Upper lobe of left lung (tissue), 6 donors: ENCODE measurements around the gene SLC66A2. TPM values are rescaled to one million over a fixed set of nuclear protein-coding genes. Genes with fewer than 3 reads are reported as not detected.

ENCODE experiments used
- ATAC-seq, 2 donors: fragments of 200-7000 bp; cut with Tn5 transposase; one replicate each; pipeline ENCODE4 v1.9.1; 2022; ENCODE audit warnings: mild to moderate bottlenecking in 2 of 2, moderate library complexity in 2 of 2; ENCODE audit not compliant: low FRiP score in 2 of 2
- DNase-seq, 2 donors: peaks; one replicate each; pipeline ENCODE4 v3.0.0-alpha.2; 2019 to 2020
- H3K27ac ChIP-seq, 4 donors: fragments of 200-600 bp; sonication (generic); one replicate each; pipeline ENCODE4 v1.5.1; 2016 to 2019
- H3K27me3 ChIP-seq, 4 donors: fragments of 200-600 bp; sonication (generic); one replicate each; pipeline ENCODE4 v1.5.1; 2017 to 2019
- H3K36me3 ChIP-seq, 4 donors: fragments of 200-600 bp; sonication (generic); one replicate each; pipeline ENCODE4 v1.5.1; 2016 to 2019
- H3K4me1 ChIP-seq, 4 donors: fragments of 200-600 bp; sonication (generic); one replicate each; pipeline ENCODE4 v1.5.1; 2018 to 2019
- H3K4me3 ChIP-seq, 4 donors: fragments of 200-600 bp; sonication (generic); one replicate each; pipeline ENCODE4 v1.5.1; 2017 to 2019; ENCODE audit warnings: mild to moderate bottlenecking in 2 of 4, moderate library complexity in 1 of 4
- H3K9me3 ChIP-seq, 4 donors: fragments of 200-600 bp; sonication (generic); one replicate each; pipeline ENCODE4 v1.5.1; 2018 to 2019
- EP300 ChIP-seq, 4 donors: sonication (generic); formaldehyde crosslinking; IDR thresholded peaks; one replicate each; pipeline ENCODE4 v1.5.1; 2017; ENCODE audit warnings: antibody characterized with exemption in 4 of 4, control low read depth in 2 of 4
- POLR2A ChIP-seq, 4 donors: fragments of 450-650 bp; IDR thresholded peaks; one replicate each; pipeline ENCODE4 v1.5.1; 2016 to 2017; ENCODE audit warnings: antibody characterized with exemption in 4 of 4, mild to moderate bottlenecking in 2 of 4
- POLR2AphosphoS5 ChIP-seq, 2 donors: sonication (generic); formaldehyde crosslinking; IDR thresholded peaks; one replicate each; pipeline ENCODE4 v1.5.1; 2017; ENCODE audit warnings: antibody characterized with exemption in 2 of 2
- WGBS, 2 donors: methylation state at CpG; one replicate each; pipeline ENCODE4 v1.1.5; 2017 to 2018; 5-methylcytosine and 5-hydroxymethylcytosine counted together
- total RNA-seq, 6 donors: library from RNA; depleted of rRNA in 4 of 6; stranded (reverse); fragments of >200 nt in 4 of 6; gene quantifications; one replicate each; pipeline versions ENCODE4 v1.1.0 to v1.2.1, GENCODE V29; 2016 to 2021
- TF ChIP-seq, protein P1 (sequence below), 6 experiments: fragments of 450-650 bp in 4 of 6; fragments of 200-600 bp in 2 of 6; sonication (generic) in 2 of 6; IDR thresholded peaks; one replicate each; pipeline ENCODE4 v1.5.1; 2016 to 2019; ENCODE audit warnings: antibody characterized with exemption in 6 of 6
- donor health status: DM: no; HTN: no; CAD: no; lungs with moderate emphysema.
- donor health status: DM: no; HTN: yes; CAD: no; lungs with severe emphysema.

SLC66A2 gene
- total RNA-seq, 6 donors from 2014 or later: 37.6 to 90.7 (median 66.5) TPM

DNA sequence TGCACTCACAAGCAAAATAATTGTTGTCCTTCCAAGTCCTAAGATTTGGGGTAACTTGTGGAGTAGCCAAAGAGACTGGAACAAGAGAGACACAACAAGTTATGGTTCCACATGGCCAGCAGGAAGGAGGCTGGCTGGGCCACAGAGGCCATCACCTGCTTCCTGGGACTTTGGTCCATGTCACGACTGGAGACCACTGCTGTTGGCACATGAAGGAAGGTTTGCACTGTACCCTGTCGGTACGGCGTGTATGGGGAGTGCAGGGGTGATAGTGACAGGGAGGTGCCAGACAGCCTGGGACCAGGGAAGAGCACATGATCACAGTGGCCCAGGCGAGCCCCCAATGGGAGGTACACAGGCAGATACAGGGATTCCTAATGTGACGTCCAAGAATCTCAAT is 15.5 kb downstream of the SLC66A2 start:
- H3K4me1 ChIP-seq: peaks cover 3 to 22% (median 11%) of the 10 kb centered on the region in 4 donors
- TF ChIP-seq POLR2A (IDR thresholded peaks at IDR 0.05): no peak
- TF ChIP-seq POLR2AphosphoS5 (IDR thresholded peaks at IDR 0.05): no peak
- TF ChIP-seq, protein P1, sequence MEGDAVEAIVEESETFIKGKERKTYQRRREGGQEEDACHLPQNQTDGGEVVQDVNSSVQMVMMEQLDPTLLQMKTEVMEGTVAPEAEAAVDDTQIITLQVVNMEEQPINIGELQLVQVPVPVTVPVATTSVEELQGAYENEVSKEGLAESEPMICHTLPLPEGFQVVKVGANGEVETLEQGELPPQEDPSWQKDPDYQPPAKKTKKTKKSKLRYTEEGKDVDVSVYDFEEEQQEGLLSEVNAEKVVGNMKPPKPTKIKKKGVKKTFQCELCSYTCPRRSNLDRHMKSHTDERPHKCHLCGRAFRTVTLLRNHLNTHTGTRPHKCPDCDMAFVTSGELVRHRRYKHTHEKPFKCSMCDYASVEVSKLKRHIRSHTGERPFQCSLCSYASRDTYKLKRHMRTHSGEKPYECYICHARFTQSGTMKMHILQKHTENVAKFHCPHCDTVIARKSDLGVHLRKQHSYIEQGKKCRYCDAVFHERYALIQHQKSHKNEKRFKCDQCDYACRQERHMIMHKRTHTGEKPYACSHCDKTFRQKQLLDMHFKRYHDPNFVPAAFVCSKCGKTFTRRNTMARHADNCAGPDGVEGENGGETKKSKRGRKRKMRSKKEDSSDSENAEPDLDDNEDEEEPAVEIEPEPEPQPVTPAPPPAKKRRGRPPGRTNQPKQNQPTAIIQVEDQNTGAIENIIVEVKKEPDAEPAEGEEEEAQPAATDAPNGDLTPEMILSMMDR (IDR thresholded peaks at IDR 0.05): no peak
- TF ChIP-seq EP300 (IDR thresholded peaks at IDR 0.05): no peak
- DNase-seq (peak in 1 of 2 donors; percentile 9), ATAC-seq (no peak)
- H3K27ac ChIP-seq: no peak overlapping the region
- H3K27me3 ChIP-seq: no peaks in the 10 kb centered on the region
- H3K9me3 ChIP-seq: peaks cover 8 to 26% (median 13%) of the 10 kb centered on the region in 4 donors
- WGBS, 2 donors: 98 to 99% methylated on average over 6 of the region's 6 CpGs
- no peak overlapping the region for H3K4me3 ChIP-seq
- H3K36me3 ChIP-seq: peaks cover 0 to 68% (median 15%) of the 10 kb centered on the region in 4 donors

DNA sequence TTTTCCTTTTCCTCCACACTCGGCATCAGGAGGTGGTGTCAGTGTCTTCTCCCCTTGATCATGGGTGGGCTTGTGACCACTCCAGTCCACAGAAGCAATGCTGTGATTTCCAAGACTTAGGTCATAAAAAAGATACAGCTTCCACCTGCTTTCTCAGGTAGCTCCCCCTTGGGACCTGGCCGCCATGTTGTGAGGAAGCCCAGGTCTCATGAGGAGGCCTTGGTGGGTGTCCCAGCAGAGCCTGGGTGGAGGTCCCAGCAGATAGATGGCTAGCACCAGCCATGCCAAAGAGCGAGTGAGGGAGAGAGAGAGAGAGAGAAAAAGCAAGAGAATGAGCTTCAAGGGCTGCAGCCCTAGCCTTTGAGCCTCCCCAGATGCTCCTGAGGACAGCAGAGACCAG is 16.0 kb downstream of the SLC66A2 start:
- DNase-seq (peak in 1 of 2 donors; percentile 8), ATAC-seq (no peak)
- Histone ChIP-seq H3K27ac (peak overlapping the region in 1 of 4 donors; percentile 19), H3K4me1 (peaks cover 3 to 18% (median 11%) of the 10 kb centered on the region in 4 donors), H3K36me3 (peaks cover 0 to 64% (median 13%) of the 10 kb centered on the region in 4 donors), H3K4me3 (no peak overlapping the region), H3K27me3 (no peaks in the 10 kb centered on the region), H3K9me3 (peaks cover 10 to 26% (median 14%) of the 10 kb centered on the region in 4 donors)
- TF ChIP-seq, protein P1 (IDR thresholded peaks at IDR 0.05): no peak
- TF ChIP-seq POLR2AphosphoS5 (IDR thresholded peaks at IDR 0.05): no peak
- WGBS, 2 donors: 95 to 97% methylated on average over 3 of the region's 3 CpGs

DNA sequence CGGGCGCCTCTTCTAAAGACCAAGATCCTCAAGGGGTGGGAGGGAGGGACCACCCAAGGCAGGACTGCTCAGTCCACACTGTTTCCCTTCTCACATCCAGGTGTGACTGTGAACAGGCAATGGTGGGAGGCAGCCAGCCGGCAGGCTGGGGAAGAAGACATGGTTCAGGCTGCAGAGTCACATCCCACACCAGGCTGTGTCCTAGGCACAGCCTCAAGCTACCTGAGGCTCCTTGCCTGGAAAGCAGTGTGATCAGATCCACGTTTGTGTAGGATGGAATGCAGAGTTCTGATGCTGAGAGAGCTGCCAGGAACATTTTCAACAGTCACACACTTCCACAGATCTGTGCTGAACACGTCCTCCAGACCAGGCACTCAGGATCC is 16.4 kb downstream of the SLC66A2 start:
- peak in 1 of 2 donors; percentile 6 for DNase-seq
- no peak for ATAC-seq
- peaks cover 3 to 15% (median 11%) of the 10 kb centered on the region in 4 donors for H3K4me1 ChIP-seq
- peak overlapping the region in 2 of 4 donors; percentile 7 to 19 for H3K27ac ChIP-seq
- H3K27me3 ChIP-seq: no peaks in the 10 kb centered on the region
- TF ChIP-seq EP300 (IDR thresholded peaks at IDR 0.05): no peak
- TF ChIP-seq, protein P1 (IDR thresholded peaks at IDR 0.05): no peak
- H3K4me3 ChIP-seq: no peak overlapping the region
- peaks cover 0 to 61% (median 11%) of the 10 kb centered on the region in 4 donors for H3K36me3 ChIP-seq
- peaks cover 14 to 30% (median 17%) of the 10 kb centered on the region in 4 donors for H3K9me3 ChIP-seq
- 84 to 85% methylated on average over 4 to 5 of the region's 5 CpGs for WGBS, 2 donors

DNA sequence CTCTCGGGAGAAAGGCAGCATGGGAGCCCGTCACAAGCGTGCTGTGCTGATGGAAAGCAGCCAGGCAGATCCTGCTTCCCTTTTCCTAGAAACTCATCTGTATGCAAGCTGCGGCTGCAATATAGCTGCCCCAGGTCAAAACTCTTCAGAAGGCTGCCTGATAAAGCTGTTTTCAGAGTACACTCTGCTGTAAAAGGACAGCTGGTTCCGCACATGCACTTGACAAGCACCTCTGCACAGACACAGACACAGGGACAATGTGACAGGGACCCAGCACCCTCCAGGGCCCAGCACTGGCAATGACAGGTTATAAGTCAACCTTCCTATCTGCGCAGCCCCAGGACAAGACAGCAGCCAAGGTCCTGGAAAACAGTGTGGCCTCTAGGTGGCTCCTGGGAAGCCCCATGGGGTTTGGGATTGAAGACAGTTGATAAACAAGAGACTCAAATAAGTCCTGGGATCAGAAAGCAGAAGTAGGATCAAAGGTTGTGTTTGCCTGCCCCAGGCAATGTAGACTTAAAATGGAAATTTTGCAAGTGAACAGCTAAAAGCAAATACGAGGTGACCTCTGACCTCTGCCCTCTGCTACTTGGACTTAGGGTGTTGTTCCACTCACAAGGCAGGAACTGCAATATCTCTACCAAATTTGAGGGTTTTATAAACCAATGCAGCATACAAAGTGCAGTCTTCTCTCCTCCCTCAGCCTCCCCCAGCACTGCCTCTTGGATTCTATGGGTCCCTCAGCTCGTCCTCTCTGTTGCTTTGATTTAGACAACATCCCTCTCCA is 16.9 kb downstream of the SLC66A2 start:
- TF ChIP-seq POLR2A (IDR thresholded peaks at IDR 0.05): no peak
- TF ChIP-seq, protein P1 (IDR thresholded peaks at IDR 0.05): no peak
- TF ChIP-seq EP300 (IDR thresholded peaks at IDR 0.05): no peak
- no peak for TF ChIP-seq POLR2AphosphoS5 (IDR thresholded peaks at IDR 0.05)
- no peaks in the 10 kb centered on the region for H3K27me3 ChIP-seq
- H3K36me3 ChIP-seq: peaks cover 3 to 61% (median 14%) of the 10 kb centered on the region in 4 donors
- DNase-seq (peak in 1 of 2 donors; percentile 23), ATAC-seq (peak in 1 of 2 donors; percentile 64)
- H3K9me3 ChIP-seq: peaks cover 20 to 36% (median 23%) of the 10 kb centered on the region in 4 donors
- peaks cover 3 to 15% (median 11%) of the 10 kb centered on the region in 4 donors for H3K4me1 ChIP-seq
- 79 to 85% methylated on average over 8 of the region's 8 CpGs for WGBS, 2 donors
- H3K4me3 ChIP-seq: no peak overlapping the region
- H3K27ac ChIP-seq: peak overlapping the region in 3 of 4 donors; percentile 7 to 20 (median 19)
